ENCODE data around the gene VSTM5. TPM values are rescaled to one million over a fixed set of nuclear protein-coding genes. Genes with fewer than 3 reads are reported as not detected.
"Not testable (repeated sequence)": the region's sequence is repeated elsewhere in the genome, so short reads cannot be mapped to it uniquely, and the experiment has no call there.

VSTM5 gene, protein sequence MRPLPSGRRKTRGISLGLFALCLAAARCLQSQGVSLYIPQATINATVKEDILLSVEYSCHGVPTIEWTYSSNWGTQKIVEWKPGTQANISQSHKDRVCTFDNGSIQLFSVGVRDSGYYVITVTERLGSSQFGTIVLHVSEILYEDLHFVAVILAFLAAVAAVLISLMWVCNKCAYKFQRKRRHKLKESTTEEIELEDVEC
- under 1 TPM; 0.05 to 0.06 TPM for polyA plus RNA-seq

DNA sequence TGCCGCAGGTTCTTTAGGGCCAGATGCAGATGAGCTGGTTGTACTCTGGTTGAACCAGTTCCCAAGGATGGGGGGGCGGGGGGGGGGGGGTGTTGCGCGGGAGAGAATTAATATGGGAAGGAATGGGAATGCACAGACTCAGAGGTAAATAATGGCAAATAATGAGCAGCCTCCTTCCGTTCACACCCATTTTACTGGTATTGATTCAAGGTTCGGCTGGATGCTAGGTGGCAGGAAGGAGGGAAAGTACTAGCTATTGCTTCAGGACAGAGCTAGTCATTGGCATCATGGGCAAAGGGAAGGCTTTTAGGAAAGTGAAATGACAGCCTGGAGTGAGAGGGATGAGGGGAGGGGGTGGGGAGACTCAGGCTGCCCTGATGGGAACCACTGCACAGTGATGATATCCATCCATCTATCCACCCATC is at the start of gene VSTM5:
TSS of gene VSTM5 (minus strand) at position 25 of the 425 bp plus-strand sequence. CDS start 116 bp downstream, outside the sequence.
- H3K27me3 ChIP-seq (ENCODE audit: control insufficient read depth in 1 of 2, insufficient read depth in 2 of 2, low read length in 2 of 2) = no peaks in the 10 kb centered on the region
- H3K36me3 ChIP-seq (ENCODE audit: control insufficient read depth in 2 of 2, insufficient read depth in 2 of 2, low read length in 1 of 2) = no peaks in the 10 kb centered on the region
- H3K27ac ChIP-seq (ENCODE audit: low read depth in 2 of 2, low read length in 1 of 2) = no peak within 1 kb of the TSS
- peak within 1 kb of the TSS; percentile 10 to 40 for H3K4me3 ChIP-seq (ENCODE audit: low read depth in 1 of 2, low read length in 2 of 2)
- WGBS, 2 donors = 12 to 31% methylated on average over 3 to 6 of the region's 6 CpGs
- no peaks in the 10 kb centered on the region for H3K9me3 ChIP-seq (ENCODE audit: control insufficient read depth in 2 of 2, insufficient read depth in 1 of 2, low read depth in 1 of 2, low read length in 1 of 2)
- H3K4me1 ChIP-seq (ENCODE audit: control insufficient read depth in 2 of 2, insufficient read depth in 2 of 2, low read length in 1 of 2) = peaks cover under 1 to 3% of the 10 kb centered on the region in 2 donors

DNA sequence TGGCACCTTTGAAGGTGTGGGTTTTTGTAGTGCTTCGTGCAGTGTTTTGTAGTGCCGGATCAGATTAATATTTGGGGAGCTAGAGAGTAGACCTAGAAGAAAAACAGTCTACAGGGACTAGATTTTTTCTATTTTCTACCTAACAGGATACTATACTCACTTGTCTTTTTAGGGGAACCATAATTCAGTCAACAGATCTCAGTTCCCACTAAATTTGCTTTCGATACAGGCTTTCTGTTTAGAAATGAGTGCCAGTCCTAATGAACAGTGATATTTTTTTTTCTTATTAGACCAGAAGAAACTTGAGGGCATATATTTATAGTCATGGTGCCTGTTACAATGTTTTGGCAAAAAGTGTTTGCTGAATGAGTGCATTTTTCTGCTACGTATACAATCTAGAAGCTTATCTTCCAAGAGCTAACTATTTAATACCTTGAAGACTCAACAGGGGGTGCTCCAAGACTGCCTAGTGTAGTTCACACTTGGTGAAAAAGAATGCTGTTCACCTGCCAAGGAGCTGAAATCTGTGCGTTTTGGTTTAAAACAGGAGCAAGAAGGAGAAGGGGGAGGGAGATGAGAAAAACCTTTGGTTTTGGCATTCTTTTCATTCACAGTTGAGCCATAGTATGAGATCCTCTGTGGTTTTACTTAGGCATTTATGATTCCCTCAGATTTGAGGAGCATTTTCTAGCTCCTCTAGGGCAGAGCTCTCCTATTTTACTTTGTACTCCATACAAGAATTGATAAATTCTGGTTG is 44.9 kb upstream of the VSTM5 start:
- Histone ChIP-seq H3K27ac (ENCODE audit: low read depth in 2 of 2, low read length in 1 of 2) (no peak overlapping the region), H3K9me3 (ENCODE audit: control insufficient read depth in 2 of 2, insufficient read depth in 1 of 2, low read depth in 1 of 2, low read length in 1 of 2) (no peaks in the 10 kb centered on the region), H3K27me3 (ENCODE audit: control insufficient read depth in 1 of 2, insufficient read depth in 2 of 2, low read length in 2 of 2) (peaks cover 0 to 2% of the 10 kb centered on the region in 2 donors), H3K36me3 (ENCODE audit: control insufficient read depth in 2 of 2, insufficient read depth in 2 of 2, low read length in 1 of 2) (no peaks in the 10 kb centered on the region), H3K4me1 (ENCODE audit: control insufficient read depth in 2 of 2, insufficient read depth in 2 of 2, low read length in 1 of 2) (no peaks in the 10 kb centered on the region), H3K4me3 (ENCODE audit: low read depth in 1 of 2, low read length in 2 of 2) (no peak overlapping the region)
- 37 to 38% methylated on average over 5 of the region's 5 CpGs for WGBS, 2 donors

DNA sequence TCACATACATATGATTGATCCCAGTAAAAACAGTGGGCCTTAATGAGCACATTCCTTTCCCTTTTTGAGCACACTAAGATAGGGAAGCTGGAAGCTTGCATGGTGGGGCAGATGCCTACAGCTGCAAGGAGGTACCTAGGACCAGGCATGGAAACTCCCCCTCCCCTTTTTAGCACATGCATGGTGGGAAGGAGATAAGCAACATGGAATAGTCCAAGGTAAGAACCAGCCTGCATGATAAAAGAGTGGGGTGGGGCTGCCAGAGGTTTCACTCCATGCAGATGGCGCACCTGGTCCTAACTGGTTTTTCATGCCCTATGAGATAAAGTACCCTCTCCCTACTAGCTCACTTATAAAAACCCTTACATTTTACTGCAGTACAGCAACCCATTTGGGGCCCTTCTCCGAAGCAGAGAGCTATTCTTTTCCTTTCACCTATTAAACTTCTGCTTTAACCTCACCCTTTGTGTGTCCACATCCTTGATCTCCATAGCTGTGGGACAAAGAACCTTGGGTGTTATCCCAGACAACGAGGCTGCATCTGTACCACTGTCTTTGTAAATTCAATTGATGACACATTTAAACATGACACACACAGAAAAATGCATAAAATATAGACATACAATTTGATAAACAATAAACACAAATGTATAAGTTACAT is 40.1 kb upstream of the VSTM5 start:
- Histone ChIP-seq H3K27ac (ENCODE audit: low read depth in 2 of 2, low read length in 1 of 2) (no peak overlapping the region), H3K4me1 (ENCODE audit: control insufficient read depth in 2 of 2, insufficient read depth in 2 of 2, low read length in 1 of 2) (no peaks in the 10 kb centered on the region), H3K27me3 (ENCODE audit: control insufficient read depth in 1 of 2, insufficient read depth in 2 of 2, low read length in 2 of 2) (peaks cover 0 to 4% of the 10 kb centered on the region in 2 donors), H3K9me3 (ENCODE audit: control insufficient read depth in 2 of 2, insufficient read depth in 1 of 2, low read depth in 1 of 2, low read length in 1 of 2) (no peaks in the 10 kb centered on the region), H3K4me3 (ENCODE audit: low read depth in 1 of 2, low read length in 2 of 2) (no peak overlapping the region), H3K36me3 (ENCODE audit: control insufficient read depth in 2 of 2, insufficient read depth in 2 of 2, low read length in 1 of 2) (no peaks in the 10 kb centered on the region)
- 74 to 78% methylated on average over 3 of the region's 3 CpGs for WGBS, 2 donors

DNA sequence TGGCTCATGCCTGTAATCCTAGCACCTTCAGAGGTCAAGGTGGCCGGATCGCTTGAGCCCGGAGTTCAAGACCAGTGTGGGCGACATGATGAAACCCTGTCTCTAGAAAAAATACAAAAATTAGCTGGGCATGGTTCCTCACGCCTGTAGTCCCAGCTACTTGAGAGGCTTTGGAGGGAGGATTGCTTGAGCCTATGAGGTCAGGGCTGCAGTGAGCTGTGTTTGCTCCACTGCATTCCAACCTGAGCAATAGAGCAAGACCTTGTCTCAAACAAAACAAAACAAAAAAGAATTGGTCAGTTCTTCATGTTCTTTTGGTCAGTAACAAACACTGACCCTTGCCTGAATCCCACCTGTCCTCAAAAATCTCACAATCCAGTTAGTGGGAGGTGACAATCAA is 36.7 kb upstream of the VSTM5 start:
- 95 to 97% methylated on average over 5 of the region's 5 CpGs for WGBS, 2 donors
- Histone ChIP-seq H3K4me1 (ENCODE audit: control insufficient read depth in 2 of 2, insufficient read depth in 2 of 2, low read length in 1 of 2) (no peaks in the 10 kb centered on the region), H3K27ac (ENCODE audit: low read depth in 2 of 2, low read length in 1 of 2) (no peak overlapping the region), H3K4me3 (ENCODE audit: low read depth in 1 of 2, low read length in 2 of 2) (no peak overlapping the region), H3K36me3 (ENCODE audit: control insufficient read depth in 2 of 2, insufficient read depth in 2 of 2, low read length in 1 of 2) (no peaks in the 10 kb centered on the region), H3K9me3 (ENCODE audit: control insufficient read depth in 2 of 2, insufficient read depth in 1 of 2, low read depth in 1 of 2, low read length in 1 of 2) (peaks cover 0 to 4% of the 10 kb centered on the region in 2 donors), H3K27me3 (ENCODE audit: control insufficient read depth in 1 of 2, insufficient read depth in 2 of 2, low read length in 2 of 2) (peaks cover 0 to 4% of the 10 kb centered on the region in 2 donors)

DNA sequence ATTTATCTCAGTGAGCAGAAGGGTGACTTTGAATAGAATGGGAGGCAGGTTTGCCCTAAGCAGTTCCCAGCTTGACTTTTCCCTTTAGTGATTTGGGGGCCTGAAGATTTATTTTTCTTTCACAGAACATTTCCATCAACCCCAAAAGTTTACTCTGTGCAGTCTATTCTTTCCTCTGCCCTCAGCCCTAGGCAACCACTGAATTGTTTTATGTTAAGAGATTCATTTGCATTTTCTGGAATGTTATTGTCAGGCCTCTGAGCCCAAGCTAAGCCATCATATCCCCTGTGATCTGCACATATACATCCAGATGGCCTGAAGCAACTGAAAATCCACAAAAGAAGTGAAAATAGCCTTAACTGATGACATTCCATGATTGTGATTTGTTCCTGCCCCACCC is 28.7 kb upstream of the VSTM5 start:
- not testable (repeated sequence) for H3K9me3 ChIP-seq (ENCODE audit: control insufficient read depth in 2 of 2, insufficient read depth in 1 of 2, low read depth in 1 of 2, low read length in 1 of 2); H3K4me3 ChIP-seq (ENCODE audit: low read depth in 1 of 2, low read length in 2 of 2); H3K4me1 ChIP-seq (ENCODE audit: control insufficient read depth in 2 of 2, insufficient read depth in 2 of 2, low read length in 1 of 2); H3K27me3 ChIP-seq (ENCODE audit: control insufficient read depth in 1 of 2, insufficient read depth in 2 of 2, low read length in 2 of 2); H3K27ac ChIP-seq (ENCODE audit: low read depth in 2 of 2, low read length in 1 of 2); H3K36me3 ChIP-seq (ENCODE audit: control insufficient read depth in 2 of 2, insufficient read depth in 2 of 2, low read length in 1 of 2)

DNA sequence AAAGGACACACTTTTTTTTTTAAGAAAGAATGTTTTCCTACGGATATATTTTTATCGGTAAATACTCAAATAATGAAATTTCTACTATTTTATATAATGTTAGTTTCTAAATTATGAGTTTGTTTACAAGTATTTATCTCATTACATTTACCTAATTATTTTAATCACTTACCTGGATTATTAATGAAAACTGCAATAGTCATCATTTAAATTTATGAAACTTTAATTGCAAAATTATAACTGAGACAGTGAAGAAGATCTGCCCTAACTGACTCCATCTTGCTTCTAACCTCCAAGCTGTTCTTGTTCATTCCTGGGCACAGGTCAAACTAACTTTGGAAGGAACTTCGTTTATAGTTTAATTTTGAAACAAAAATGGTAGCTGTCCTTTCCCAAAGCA is 25.2 kb upstream of the VSTM5 start:
- Histone ChIP-seq H3K4me3 (ENCODE audit: low read depth in 1 of 2, low read length in 2 of 2) (no peak overlapping the region), H3K4me1 (ENCODE audit: control insufficient read depth in 2 of 2, insufficient read depth in 2 of 2, low read length in 1 of 2) (no peaks in the 10 kb centered on the region), H3K27me3 (ENCODE audit: control insufficient read depth in 1 of 2, insufficient read depth in 2 of 2, low read length in 2 of 2) (no peaks in the 10 kb centered on the region), H3K9me3 (ENCODE audit: control insufficient read depth in 2 of 2, insufficient read depth in 1 of 2, low read depth in 1 of 2, low read length in 1 of 2) (no peaks in the 10 kb centered on the region), H3K36me3 (ENCODE audit: control insufficient read depth in 2 of 2, insufficient read depth in 2 of 2, low read length in 1 of 2) (no peaks in the 10 kb centered on the region), H3K27ac (ENCODE audit: low read depth in 2 of 2, low read length in 1 of 2) (no peak overlapping the region)
- WGBS, 2 donors = 90% methylated on average over 3 of the region's 3 CpGs

DNA sequence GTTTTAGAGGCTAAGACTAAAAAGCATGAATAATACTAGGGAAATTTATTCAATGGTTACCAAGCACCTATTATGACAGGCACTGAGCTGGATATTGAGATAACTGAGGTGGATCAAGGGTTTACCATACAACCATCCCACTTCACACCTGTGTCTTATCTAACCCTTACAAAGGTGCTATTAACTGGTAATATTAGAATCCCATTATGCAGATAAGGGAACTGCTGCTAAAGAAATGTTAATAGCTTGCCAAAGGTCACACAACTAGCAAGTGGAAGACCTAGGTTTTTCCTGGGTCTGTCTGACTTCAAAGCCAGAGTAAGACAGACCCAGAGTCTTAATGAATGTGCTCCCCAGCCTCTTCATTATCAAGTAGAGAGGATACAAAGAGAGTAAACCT is 21.1 kb upstream of the VSTM5 start:
- no peaks in the 10 kb centered on the region for H3K27me3 ChIP-seq (ENCODE audit: control insufficient read depth in 1 of 2, insufficient read depth in 2 of 2, low read length in 2 of 2)
- no peaks in the 10 kb centered on the region for H3K4me1 ChIP-seq (ENCODE audit: control insufficient read depth in 2 of 2, insufficient read depth in 2 of 2, low read length in 1 of 2)
- H3K36me3 ChIP-seq (ENCODE audit: control insufficient read depth in 2 of 2, insufficient read depth in 2 of 2, low read length in 1 of 2) = no peaks in the 10 kb centered on the region
- no peak overlapping the region for H3K27ac ChIP-seq (ENCODE audit: low read depth in 2 of 2, low read length in 1 of 2)
- no peaks in the 10 kb centered on the region for H3K9me3 ChIP-seq (ENCODE audit: control insufficient read depth in 2 of 2, insufficient read depth in 1 of 2, low read depth in 1 of 2, low read length in 1 of 2)
- no peak overlapping the region for H3K4me3 ChIP-seq (ENCODE audit: low read depth in 1 of 2, low read length in 2 of 2)

DNA sequence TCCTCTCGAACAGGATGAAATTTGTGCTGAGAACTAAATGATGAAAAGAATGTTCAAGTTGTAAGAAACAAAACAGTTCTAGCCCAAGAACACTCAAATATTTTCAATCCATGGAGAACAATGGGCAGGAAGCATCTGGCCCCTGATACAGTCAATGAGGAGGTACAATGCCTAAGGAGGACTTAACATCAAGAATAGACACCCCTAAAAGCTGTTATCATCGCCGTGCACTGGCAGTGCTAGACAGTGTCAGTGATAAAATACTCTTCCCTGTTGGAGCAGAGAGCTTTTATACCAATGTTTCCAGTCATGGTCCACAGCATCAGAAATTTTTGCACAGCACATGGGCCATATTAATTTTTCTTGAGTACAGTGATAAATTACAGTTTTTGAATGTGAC is 20.2 kb upstream of the VSTM5 start:
- Histone ChIP-seq H3K4me3 (ENCODE audit: low read depth in 1 of 2, low read length in 2 of 2) (no peak overlapping the region), H3K9me3 (ENCODE audit: control insufficient read depth in 2 of 2, insufficient read depth in 1 of 2, low read depth in 1 of 2, low read length in 1 of 2) (no peaks in the 10 kb centered on the region), H3K4me1 (ENCODE audit: control insufficient read depth in 2 of 2, insufficient read depth in 2 of 2, low read length in 1 of 2) (no peaks in the 10 kb centered on the region), H3K27ac (ENCODE audit: low read depth in 2 of 2, low read length in 1 of 2) (no peak overlapping the region), H3K27me3 (ENCODE audit: control insufficient read depth in 1 of 2, insufficient read depth in 2 of 2, low read length in 2 of 2) (no peaks in the 10 kb centered on the region), H3K36me3 (ENCODE audit: control insufficient read depth in 2 of 2, insufficient read depth in 2 of 2, low read length in 1 of 2) (no peaks in the 10 kb centered on the region)
- WGBS, 2 donors = 78 to 84% methylated on average over 3 of the region's 3 CpGs

DNA sequence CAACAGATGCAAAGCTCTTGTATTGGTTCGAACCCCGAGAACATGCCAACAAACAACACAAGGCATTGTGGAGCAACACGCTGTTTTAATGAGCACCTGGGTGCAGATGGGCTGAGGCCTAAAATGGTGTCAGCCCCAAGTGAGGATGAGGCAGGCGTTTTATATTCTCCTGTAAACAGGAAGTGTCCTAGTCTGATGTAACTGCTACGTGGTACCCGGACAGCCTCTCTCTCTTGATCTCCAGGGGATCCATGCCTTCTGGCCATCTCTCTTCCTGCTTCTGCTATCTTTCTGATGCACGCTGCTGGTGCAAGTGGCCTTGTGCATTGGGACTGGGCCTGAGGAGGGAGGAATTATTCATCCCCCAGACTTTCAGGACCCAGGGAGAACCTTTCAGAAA is 19.4 kb upstream of the VSTM5 start:
- Histone ChIP-seq H3K36me3 (ENCODE audit: control insufficient read depth in 2 of 2, insufficient read depth in 2 of 2, low read length in 1 of 2) (no peaks in the 10 kb centered on the region), H3K4me1 (ENCODE audit: control insufficient read depth in 2 of 2, insufficient read depth in 2 of 2, low read length in 1 of 2) (no peaks in the 10 kb centered on the region), H3K4me3 (ENCODE audit: low read depth in 1 of 2, low read length in 2 of 2) (no peak overlapping the region), H3K27me3 (ENCODE audit: control insufficient read depth in 1 of 2, insufficient read depth in 2 of 2, low read length in 2 of 2) (no peaks in the 10 kb centered on the region), H3K9me3 (ENCODE audit: control insufficient read depth in 2 of 2, insufficient read depth in 1 of 2, low read depth in 1 of 2, low read length in 1 of 2) (no peaks in the 10 kb centered on the region), H3K27ac (ENCODE audit: low read depth in 2 of 2, low read length in 1 of 2) (no peak overlapping the region)
- 80 to 83% methylated on average over 7 of the region's 7 CpGs for WGBS, 2 donors

Data from esophagus (tissue), 2 donors.